Gastroesophageal sphincter (tissue), 4 donors: ENCODE data around the gene GIPC3. TPM values are rescaled to one million over a fixed set of nuclear protein-coding genes. Genes with fewer than 3 reads are reported as not detected.

Experiments
- ATAC-seq: fragments of 150-250 bp; one replicate; pipeline ENCODE4 v1.9.1; 2016; ENCODE audit warnings: mild to moderate bottlenecking, moderate library complexity
- H3K27ac ChIP-seq, 4 donors: fragments of 200-600 bp; sonication (generic) in 3 of 4; 1 replicate in 3 of 4; 2 replicates in 1 of 4; pipeline ENCODE4 v1.5.1; 2016 to 2019
- H3K27me3 ChIP-seq: fragments of 200-600 bp; sonication (generic); one replicate; pipeline ENCODE4 v1.5.1; 2019
- H3K36me3 ChIP-seq, 2 donors: fragments of 200-600 bp; sonication (generic); one replicate each; pipeline ENCODE4 v1.5.1; 2019; ENCODE audit warnings: control low read depth in 1 of 2
- H3K4me1 ChIP-seq, 3 donors: fragments of 200-600 bp; sonication (generic); 1 replicate in 2 of 3; 2 replicates in 1 of 3; pipeline ENCODE4 v1.5.1; 2016 to 2019; ENCODE audit warnings: control low read depth in 2 of 3
- H3K4me3 ChIP-seq, 2 donors: fragments of 200-600 bp; sonication (generic); one replicate each; pipeline ENCODE4 v1.5.1; 2019; ENCODE audit warnings: mild to moderate bottlenecking in 1 of 2, moderate library complexity in 1 of 2
- H3K9me3 ChIP-seq, 3 donors: fragments of 200-600 bp; sonication (generic); one replicate each; pipeline ENCODE4 v1.5.1; 2017 to 2019; ENCODE audit warnings: control low read depth in 2 of 3
- CTCF ChIP-seq, 4 experiments: fragments of 200-600 bp in 2 of 4; fragments of 450-650 bp in 2 of 4; sonication (generic) in 1 of 4; IDR thresholded peaks; one replicate each; pipeline ENCODE4 v1.5.1; 2017 to 2019; ENCODE audit warnings: antibody characterized with exemption in 4 of 4, mild to moderate bottlenecking in 2 of 4, moderate library complexity in 2 of 4
- EP300 ChIP-seq: sonication (generic); formaldehyde crosslinking; IDR thresholded peaks from one replicate; pipeline ENCODE4 v1.6.1; 2017; ENCODE audit warnings: antibody characterized with exemption, mild to moderate bottlenecking
- POLR2A ChIP-seq, 2 donors: fragments of 450-650 bp; IDR thresholded peaks; one replicate each; pipeline ENCODE4 v1.6.1; 2017; ENCODE audit warnings: antibody characterized with exemption in 2 of 2, mild to moderate bottlenecking in 2 of 2, moderate library complexity in 1 of 2
- POLR2AphosphoS5 ChIP-seq: sonication (generic); formaldehyde crosslinking; IDR thresholded peaks from one replicate; pipeline ENCODE4 v1.6.1; 2017; ENCODE audit warnings: antibody characterized with exemption
- WGBS, 2 donors: methylation state at CpG; one replicate each; pipeline ENCODE4 v1.1.5; 2018; ENCODE audit warnings: low coverage in 1 of 2; 5-methylcytosine and 5-hydroxymethylcytosine counted together
- total RNA-seq, 4 donors: library from RNA; depleted of rRNA; stranded (reverse); fragments of >200 nt; gene quantifications; one replicate each; pipeline ENCODE4 v1.1.0, GENCODE V29; 2016

Gene GIPC3
- total RNA-seq, 4 donors from 2014 or later: 0.94 to 16.8 (median 2.1) TPM

DNA sequence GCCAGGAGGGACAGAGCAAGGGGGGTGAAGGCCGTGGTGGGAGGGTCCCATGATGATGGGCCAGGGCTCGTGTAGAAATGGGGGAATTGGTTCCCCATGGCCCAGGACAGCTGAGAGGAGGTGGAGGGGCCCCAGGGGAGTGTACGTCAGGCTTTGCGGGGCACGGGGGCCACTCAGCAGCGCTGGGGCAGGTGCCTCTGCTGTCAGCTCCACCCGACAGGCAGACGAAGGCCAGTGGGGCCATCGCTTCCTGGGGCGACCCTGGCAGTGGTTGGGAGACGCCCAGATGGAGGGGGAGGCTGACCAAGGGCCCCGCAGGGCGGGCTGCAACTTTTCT lies 48.2 kb upstream of the GIPC3 start:
- peak; percentile 5 for ATAC-seq
- Histone ChIP-seq H3K4me1 (peaks cover 0 to 28% (median 0%) of the 10 kb centered on the region in 3 donors), H3K4me3 (peak overlapping the region in 1 of 2 donors; percentile 16), H3K36me3 (peaks cover 0 to 62% of the 10 kb centered on the region in 2 donors), H3K9me3 (no peaks in the 10 kb centered on the region), H3K27me3 (no peaks in the 10 kb centered on the region), H3K27ac (peak overlapping the region in 3 of 4 donors; percentile 37 to 66 (median 42))
- TF ChIP-seq CTCF (IDR thresholded peaks at IDR 0.05) (no peak), POLR2A (IDR thresholded peaks at IDR 0.05) (no peak), POLR2AphosphoS5 (no peak), EP300 (no peak)
- no CpG with 5 or more reads among the region's 13 CpGs for WGBS, 2 donors

DNA sequence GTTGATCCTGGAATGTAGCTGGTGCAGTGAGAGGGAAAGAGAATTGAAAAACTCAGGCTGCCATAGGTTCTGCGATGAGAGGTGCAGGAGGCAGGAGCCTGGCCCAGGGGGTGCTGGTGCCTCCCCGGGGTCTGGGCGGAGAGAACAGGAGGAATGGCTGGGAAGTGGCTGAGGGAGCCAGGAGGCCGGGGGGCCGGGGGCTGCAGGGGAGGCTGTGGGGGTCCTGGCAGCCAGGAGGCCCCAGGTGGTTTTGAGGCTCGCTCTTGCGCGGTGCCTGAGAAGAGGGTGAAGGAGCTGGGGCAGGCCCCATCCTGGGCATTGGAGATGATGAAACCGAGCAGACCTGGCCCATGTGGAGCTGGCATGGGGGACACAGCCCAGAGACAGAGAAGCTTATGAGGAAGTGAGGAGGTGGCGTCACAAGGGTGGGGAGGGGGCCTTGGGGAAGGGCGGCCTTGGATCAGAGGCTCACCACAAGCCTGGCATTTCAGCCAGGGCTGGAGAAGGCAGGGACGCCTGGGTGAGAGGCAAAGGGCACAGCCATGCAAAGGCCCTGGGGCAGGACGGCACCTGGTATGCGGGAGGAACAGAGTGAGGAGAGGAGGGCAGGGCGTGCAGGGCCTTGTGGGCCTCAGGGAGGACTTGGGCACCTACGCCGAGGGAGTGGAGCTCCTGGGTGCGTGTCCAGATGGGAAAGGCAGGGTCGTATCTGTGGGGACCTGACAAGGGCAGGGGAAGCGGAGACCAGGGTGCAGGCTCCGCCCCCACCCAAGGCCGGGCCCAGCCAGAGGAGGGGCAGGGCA lies 47.6 kb upstream of the GIPC3 start:
- H3K4me1 ChIP-seq: peaks cover 0 to 28% (median 0%) of the 10 kb centered on the region in 3 donors
- H3K27ac ChIP-seq: peak overlapping the region in 3 of 4 donors; percentile 37 to 66 (median 42)
- WGBS, 2 donors: 81 to 85% methylated on average over 11 to 14 of the region's 22 CpGs
- H3K36me3 ChIP-seq: peaks cover 0 to 57% of the 10 kb centered on the region in 2 donors
- ATAC-seq: no peak
- H3K9me3 ChIP-seq: no peaks in the 10 kb centered on the region
- H3K4me3 ChIP-seq: peak overlapping the region in 1 of 2 donors; percentile 16
- TF ChIP-seq POLR2A (IDR thresholded peaks at IDR 0.05) (no peak), CTCF (IDR thresholded peaks at IDR 0.05) (no peak), EP300 (no peak)
- H3K27me3 ChIP-seq: no peaks in the 10 kb centered on the region

DNA sequence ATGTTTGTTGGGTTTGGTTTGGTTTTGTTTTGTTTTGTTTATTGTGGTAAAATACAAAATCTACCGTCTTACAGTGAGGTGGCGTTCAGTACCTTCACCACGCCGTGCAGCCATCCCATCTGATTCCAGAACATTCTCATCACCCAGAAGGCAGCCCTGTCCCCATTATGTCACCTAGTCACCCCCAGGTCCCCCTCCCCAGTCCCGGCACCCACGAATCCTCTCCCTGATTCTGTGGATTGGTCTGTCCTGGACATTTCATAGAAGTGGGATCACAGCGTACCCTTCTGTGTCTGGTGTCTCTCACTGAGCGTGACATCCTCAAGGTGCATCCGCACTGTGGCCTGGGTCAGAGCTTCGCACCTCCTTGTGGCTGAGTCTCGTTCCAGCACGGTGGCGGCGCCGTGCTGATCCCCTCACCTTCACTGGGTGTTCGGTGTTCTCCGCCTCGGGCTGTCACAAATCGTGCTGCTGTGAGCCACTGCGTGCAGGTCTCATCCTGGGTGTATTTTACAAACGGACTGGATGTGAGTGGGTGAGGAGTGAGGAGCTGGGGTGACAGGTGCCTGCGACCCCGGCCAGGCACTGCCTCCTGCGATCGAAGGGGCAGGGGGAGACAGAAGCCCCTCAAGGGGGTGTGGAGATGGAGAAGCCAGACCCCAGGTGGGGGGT lies 46.9 kb upstream of the GIPC3 start:
- WGBS, 2 donors: 77 to 83% methylated on average over 3 to 16 of the region's 25 CpGs
- H3K27ac ChIP-seq: peak overlapping the region in 2 of 4 donors; percentile 37 to 66

DNA sequence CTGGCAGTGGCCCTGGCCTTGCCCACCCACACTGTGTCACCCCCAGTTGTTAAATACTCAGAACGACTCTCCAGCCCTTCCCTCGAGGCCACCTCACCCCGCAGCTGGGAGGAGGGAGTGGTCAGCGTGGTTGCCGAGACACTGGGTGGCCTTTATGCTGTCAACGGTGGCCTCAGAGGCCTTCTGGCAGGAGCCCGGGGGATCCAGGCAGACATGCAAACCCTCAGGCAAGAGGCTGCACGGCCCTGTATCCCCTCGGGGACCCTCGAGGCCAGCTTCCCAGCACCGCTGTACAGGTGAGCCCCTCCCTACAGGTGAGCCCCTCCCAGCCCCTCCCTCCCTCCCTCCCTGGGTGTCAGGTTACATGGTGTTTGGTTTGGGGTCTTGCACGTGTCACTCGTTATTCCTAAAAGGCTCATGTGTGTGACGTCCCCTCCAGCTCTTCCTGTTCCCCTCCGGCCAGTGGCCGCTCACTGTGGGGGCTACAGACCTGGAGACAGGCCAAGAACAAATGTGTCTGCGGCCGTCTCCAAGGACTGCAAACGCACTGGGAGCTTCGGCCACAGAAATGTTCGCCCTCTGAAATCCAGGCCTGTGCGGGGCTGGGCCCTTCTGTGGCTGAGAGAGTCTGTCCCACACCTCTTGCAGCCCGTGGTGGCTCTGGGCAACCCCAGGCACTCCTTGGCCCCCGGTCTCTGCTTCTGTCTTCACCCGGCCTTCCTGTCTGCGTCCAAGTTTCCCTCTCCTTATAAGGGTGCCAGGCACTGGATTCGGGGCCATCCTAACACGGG lies 46.1 kb upstream of the GIPC3 start, which contains the start of gene TEKTIP1:
Gene TEKTIP1, plus strand, starts transcription at position 210 of the 791 bp plus-strand sequence. Its CDS starts 4 bp downstream, at position 214.
- peak within 1 kb of the TSS in 2 of 4 donors; percentile 37 to 66 for H3K27ac ChIP-seq
- peaks cover 0 to 28% (median 0%) of the 10 kb centered on the region in 3 donors for H3K4me1 ChIP-seq
- TF ChIP-seq POLR2AphosphoS5: no peak
- no peak for TF ChIP-seq CTCF (IDR thresholded peaks at IDR 0.05)
- H3K27me3 ChIP-seq: no peaks in the 10 kb centered on the region
- H3K4me3 ChIP-seq: no peak within 1 kb of the TSS
- no peaks in the 10 kb centered on the region for H3K9me3 ChIP-seq
- 50 to 61% methylated on average over 2 to 3 of the region's 28 CpGs for WGBS, 2 donors
- H3K36me3 ChIP-seq: peaks cover 0 to 57% of the 10 kb centered on the region in 2 donors
- ATAC-seq: no peak

More for the DNA sequence above, 46.9 kb upstream of the GIPC3 start:
- ATAC-seq: no peak
- Histone ChIP-seq H3K4me3 (no peak overlapping the region), H3K27me3 (no peaks in the 10 kb centered on the region), H3K9me3 (no peaks in the 10 kb centered on the region), H3K36me3 (peaks cover 0 to 57% of the 10 kb centered on the region in 2 donors), H3K4me1 (peaks cover 0 to 28% (median 0%) of the 10 kb centered on the region in 3 donors)
- TF ChIP-seq CTCF (IDR thresholded peaks at IDR 0.05) (no peak), POLR2AphosphoS5 (no peak)
